PC-3 (cell line): ENCODE results near the gene EDDM3A.

Experiments
- CTCF ChIP-seq: fragments of 300-600 bp; sonication (generic); conservative IDR thresholded peaks from 2 replicates; pipeline ENCODE4 v1.5.1; 2017; ENCODE audit warnings: antibody characterized with exemption, low read depth, mild to moderate bottlenecking, low read length
- EZH2phosphoT487 ChIP-seq: fragments of 300-600 bp; sonication (generic); IDR thresholded peaks from 2 replicates; pipeline ENCODE4 v1.6.1; 2018; ENCODE audit warnings: mild to moderate bottlenecking, antibody characterized with exemption, low read length, borderline replicate concordance

- TF ChIP-seq EZH2phosphoT487 (no peak), CTCF (no peak)
Observed at GRCh38 chr14:20775043-20775442, 29.4 kb downstream of the EDDM3A start.
